GM19372 (cell line): ENCODE data around the gene S100A9.
"Not testable (repeated sequence)": the region's sequence is repeated elsewhere in the genome, so short reads cannot be mapped to it uniquely, and the experiment has no call there.

Experiments
- ATAC-seq: cut with Tn5 transposase; IDR thresholded peaks from one replicate; pipeline ENCODE4 v1.9.1; 2021; ENCODE audit warnings: mild to moderate bottlenecking, low read depth, moderate library complexity; ENCODE audit not compliant: unreplicated experiment

S100A9 gene

GRCh38 chr1:153357853-153358690, at the start of gene S100A9:
Gene S100A9, plus strand, starts transcription at chr1:153357854. Its CDS starts 430 bp downstream, at chr1:153358284.
- no peak for ATAC-seq

- ATAC-seq = no peak
These were observed 49.1 kb upstream of the S100A9 start for GRCh38 chr1:153308540-153308939.

GRCh38 chr1:153309441-153309840, 48.2 kb upstream of the S100A9 start:
- ATAC-seq = no peak

GRCh38 chr1:153310526-153310925, 47.1 kb upstream of the S100A9 start:
- no peak for ATAC-seq

GRCh38 chr1:153312570-153313186, 45.0 kb upstream of the S100A9 start, which contains the start of gene PGLYRP3:
Gene PGLYRP3, minus strand, starts transcription at chr1:153312952. Its CDS starts 2,287 bp downstream, at chr1:153310665.
- ATAC-seq = no peak

- no peak for ATAC-seq
These were observed 44.4 kb upstream of the S100A9 start for GRCh38 chr1:153313288-153313687.

- not testable (repeated sequence) for ATAC-seq
These were observed 43.3 kb upstream of the S100A9 start for GRCh38 chr1:153314388-153314787.

GRCh38 chr1:153316013-153316412, 41.6 kb upstream of the S100A9 start:
- ATAC-seq = not testable (repeated sequence)

GRCh38 chr1:153318145-153318544, 39.5 kb upstream of the S100A9 start:
- not testable (repeated sequence) for ATAC-seq

GRCh38 chr1:153322568-153322967, 35.1 kb upstream of the S100A9 start:
- no peak for ATAC-seq

- ATAC-seq = no peak
These were observed 32.7 kb upstream of the S100A9 start for GRCh38 chr1:153324912-153325311.

- no peak for ATAC-seq
These were observed 23.8 kb upstream of the S100A9 start for GRCh38 chr1:153333902-153334301.

GRCh38 chr1:153336650-153337049, 21.0 kb upstream of the S100A9 start:
- no peak for ATAC-seq

- ATAC-seq = no peak
These were observed 19.4 kb upstream of the S100A9 start for GRCh38 chr1:153337980-153338853.

GRCh38 chr1:153339802-153340201, 17.9 kb upstream of the S100A9 start:
- no peak for ATAC-seq

GRCh38 chr1:153340356-153340755, 17.3 kb upstream of the S100A9 start:
- ATAC-seq = no peak

- no peak for ATAC-seq
These were observed 16.2 kb upstream of the S100A9 start for GRCh38 chr1:153341431-153341934.

- no peak for ATAC-seq
These were observed 15.5 kb upstream of the S100A9 start for GRCh38 chr1:153342178-153342577.

- no peak for ATAC-seq
These were observed 14.5 kb upstream of the S100A9 start for GRCh38 chr1:153343040-153343681.
